Stimulated activated CD4-positive, alpha-beta T cell treated with anti-CD3 and anti-CD28 coated beads, TNF-alpha, amount 100 ng/mL, for 48 hours (primary cell): ENCODE measurements around the gene NHLRC4.

ENCODE experiments used
- DNase-seq, 3 donors: peaks; one replicate each; pipeline ENCODE4 v3.0.0-alpha.2; 2020; ENCODE audit warnings: low read depth in 3 of 3

NHLRC4 gene

GRCh38 chr16:565419-566330 lies 1.1 kb upstream of the NHLRC4 start:
- no peak for DNase-seq

GRCh38 chr16:567373-568256 lies 810 bp downstream of the NHLRC4 start:
- DNase-seq = no peak

GRCh38 chr16:568401-569258 lies 1.8 kb downstream of the NHLRC4 start:
- DNase-seq = no peak

- DNase-seq = peak; percentile 38 to 52 (median 42)
These were observed 2.8 kb downstream of the NHLRC4 start, which contains the start of gene PIGQ for GRCh38 chr16:569445-570254. TSS of gene PIGQ (plus strand) at chr16:569968. CDS start at chr16:574075, 4,107 bp downstream.

- DNase-seq = no peak
These were observed 6.3 kb downstream of the NHLRC4 start for GRCh38 chr16:572865-573650.

- no peak for DNase-seq
These were observed 7.4 kb downstream of the NHLRC4 start for GRCh38 chr16:574021-574760.

- no peak for DNase-seq
These were observed 8.8 kb downstream of the NHLRC4 start for GRCh38 chr16:575354-576196.

- DNase-seq = no peak
These were observed 9.5 kb downstream of the NHLRC4 start for GRCh38 chr16:576197-576822.

GRCh38 chr16:576823-577201 lies 10.0 kb downstream of the NHLRC4 start:
- no peak for DNase-seq

- no peak for DNase-seq
These were observed 11.0 kb downstream of the NHLRC4 start for GRCh38 chr16:577796-578195.

GRCh38 chr16:578232-578869 lies 11.5 kb downstream of the NHLRC4 start:
- DNase-seq = no peak

GRCh38 chr16:578870-579405 lies 12.1 kb downstream of the NHLRC4 start:
- peak in 2 of 3 donors; percentile 49 to 50 for DNase-seq

GRCh38 chr16:580141-580945 lies 13.5 kb downstream of the NHLRC4 start:
- no peak for DNase-seq

GRCh38 chr16:580946-581498 lies 14.2 kb downstream of the NHLRC4 start:
- DNase-seq = no peak

- DNase-seq = no peak
These were observed 15.4 kb downstream of the NHLRC4 start for GRCh38 chr16:582218-582613.
